ENCODE measurements around the gene VPS26A. TPM values are rescaled to one million over a fixed set of nuclear protein-coding genes. Genes with fewer than 3 reads are reported as not detected.

Gene VPS26A
- total and polyA plus RNA-seq, 2 experiments from 2014 or later = 29.0 to 41.6 TPM

DNA sequence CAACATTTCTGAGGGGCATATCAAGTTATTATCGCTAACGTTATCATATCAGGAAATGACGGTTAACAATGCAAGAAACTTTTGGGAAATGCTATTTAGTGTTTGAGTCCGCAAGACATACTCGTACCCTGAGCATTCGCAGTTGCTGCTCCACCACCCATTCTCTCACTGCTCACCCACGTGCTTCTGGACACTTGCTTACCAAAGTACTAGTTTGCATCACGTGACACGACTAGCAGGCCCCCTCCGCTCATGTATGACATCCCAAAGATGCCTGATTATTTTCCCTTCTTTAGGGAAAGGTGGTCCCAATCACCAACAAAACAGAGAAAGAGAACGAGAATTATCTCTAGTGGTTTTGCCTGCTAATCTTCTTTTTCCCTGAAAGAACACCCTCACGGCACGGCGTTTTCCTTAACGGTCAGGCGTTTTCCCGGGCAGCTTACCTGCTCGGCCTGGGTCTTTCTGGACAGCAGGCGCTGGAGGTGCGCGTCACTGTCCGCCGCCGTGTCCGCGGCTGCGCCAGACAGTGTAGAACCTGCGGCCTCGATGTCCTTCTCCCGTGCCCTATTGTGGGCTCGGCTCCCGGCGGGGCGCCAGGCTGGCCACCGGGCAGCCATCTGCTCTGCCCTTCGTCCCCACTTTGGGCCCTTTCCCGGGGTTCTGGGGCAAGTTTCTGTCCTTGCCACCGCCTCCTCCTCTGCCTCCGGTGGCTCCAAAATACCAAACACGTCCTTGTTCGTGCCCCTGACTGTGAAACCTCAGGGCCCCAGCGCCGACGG is 56.0 kb downstream of the VPS26A start, which contains the start of gene SUPV3L1 (continued):
- TF ChIP-seq ZNF331 (CRISPR knock-in tag; IDR thresholded peaks at IDR 0.05; ENCODE audit: low read depth) = no peak
- TF ChIP-seq ZNF114 (CRISPR knock-in tag; IDR thresholded peaks at IDR 0.05) = no peak
- no peak for TF ChIP-seq STAT1 (IDR thresholded peaks at IDR 0.05; ENCODE audit: unreplicated experiment)
- TF ChIP-seq, protein P1, sequence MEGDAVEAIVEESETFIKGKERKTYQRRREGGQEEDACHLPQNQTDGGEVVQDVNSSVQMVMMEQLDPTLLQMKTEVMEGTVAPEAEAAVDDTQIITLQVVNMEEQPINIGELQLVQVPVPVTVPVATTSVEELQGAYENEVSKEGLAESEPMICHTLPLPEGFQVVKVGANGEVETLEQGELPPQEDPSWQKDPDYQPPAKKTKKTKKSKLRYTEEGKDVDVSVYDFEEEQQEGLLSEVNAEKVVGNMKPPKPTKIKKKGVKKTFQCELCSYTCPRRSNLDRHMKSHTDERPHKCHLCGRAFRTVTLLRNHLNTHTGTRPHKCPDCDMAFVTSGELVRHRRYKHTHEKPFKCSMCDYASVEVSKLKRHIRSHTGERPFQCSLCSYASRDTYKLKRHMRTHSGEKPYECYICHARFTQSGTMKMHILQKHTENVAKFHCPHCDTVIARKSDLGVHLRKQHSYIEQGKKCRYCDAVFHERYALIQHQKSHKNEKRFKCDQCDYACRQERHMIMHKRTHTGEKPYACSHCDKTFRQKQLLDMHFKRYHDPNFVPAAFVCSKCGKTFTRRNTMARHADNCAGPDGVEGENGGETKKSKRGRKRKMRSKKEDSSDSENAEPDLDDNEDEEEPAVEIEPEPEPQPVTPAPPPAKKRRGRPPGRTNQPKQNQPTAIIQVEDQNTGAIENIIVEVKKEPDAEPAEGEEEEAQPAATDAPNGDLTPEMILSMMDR (conservative IDR thresholded peaks at IDR 0.05; ENCODE audit: low read depth in 2 of 2) = no peak
- TF ChIP-seq EZH2phosphoT487 (IDR thresholded peaks at IDR 0.05; ENCODE audit: unreplicated experiment) = no peak

DNA sequence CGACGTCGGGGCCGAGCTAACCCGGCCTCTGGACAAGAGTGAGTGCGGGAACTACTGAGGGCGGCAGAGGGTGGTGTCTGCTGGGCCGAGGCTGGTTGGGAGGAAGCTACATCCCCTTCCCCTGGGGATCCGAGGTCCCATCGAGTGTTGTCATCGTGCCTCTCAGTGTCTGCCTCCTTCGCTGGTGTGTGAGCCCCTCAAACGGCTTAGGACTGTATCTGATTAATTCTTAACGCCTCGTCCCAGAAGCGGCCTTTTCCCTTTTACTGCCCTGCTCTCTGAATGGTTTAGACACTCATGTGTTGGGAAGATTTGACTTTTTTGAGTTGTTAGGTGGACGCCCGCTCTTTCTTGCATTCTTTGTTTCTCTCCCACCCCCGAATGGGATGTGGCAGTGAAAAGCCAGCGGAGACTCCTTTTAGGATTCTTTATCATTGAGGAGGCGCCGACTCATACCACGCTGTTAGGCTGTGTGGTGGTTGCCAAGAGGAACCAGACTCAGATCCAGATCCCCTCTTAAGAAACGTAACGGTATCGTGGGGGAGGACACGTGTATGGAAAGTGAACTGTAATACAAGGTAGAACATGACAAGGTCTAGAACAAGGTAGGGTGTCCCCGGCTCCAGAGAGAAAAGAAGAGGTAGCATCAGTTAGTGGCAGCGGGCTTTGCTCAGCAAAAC is 56.7 kb downstream of the VPS26A start:
- Histone ChIP-seq H3K4me3 (peak overlapping the region; percentile 84), H2AFZ (peak overlapping the region; percentile 1; the same call in 1 of the 2 replicates), H3K79me2 (replicated peaks; ENCODE audit: insufficient read depth) (peaks cover 55% of the 10 kb centered on the region), H4K20me1 (replicated peaks; ENCODE audit: insufficient read depth) (peaks cover 5% of the 10 kb centered on the region), H3K27ac (ENCODE audit: low read depth) (peak overlapping the region; percentile 12; the same call in 1 of the 2 replicates), H3K9me2 (ENCODE audit: insufficient read depth) (no peaks in the 10 kb centered on the region), H3K27me3 (ENCODE audit: insufficient read depth) (no peaks in the 10 kb centered on the region), H3F3A (replicated peaks; ENCODE audit: low read depth) (no peaks in the 10 kb centered on the region), H3K36me3 (ENCODE audit: insufficient read depth) (no peaks in the 10 kb centered on the region), H3K4me1 (ENCODE audit: insufficient read depth) (peaks cover 5% of the 10 kb centered on the region), H3K4me2 (peak overlapping the region; percentile 97)
- Mint-ChIP-seq H3K4me1 (peaks cover 8% of the 10 kb centered on the region), H3K36me3 (ENCODE audit: low read depth) (peaks cover 4% of the 10 kb centered on the region; the same call in 2 of the 3 replicates), H3K27me3 (ENCODE audit: insufficient read depth, low read depth, poor library complexity) (peaks cover 12% of the 10 kb centered on the region), H3K9me3 (peaks cover 1% of the 10 kb centered on the region; the same call in 1 of the 3 replicates), H3K4me3 (peak overlapping the region; percentile 97), H3K27ac (peak overlapping the region; percentile 100)
- DNase-seq (ENCODE audit: low spot score) (peak; percentile 55), ATAC-seq (no peak; the same call in 1 of the 3 replicates)
- no peak; the same call in 1 of the 2 replicates for TF ChIP-seq POLR2AphosphoS5 (IDR thresholded peaks at IDR 0.05; ENCODE audit: low read depth)
- TF ChIP-seq JUNB (IDR thresholded peaks at IDR 0.05; ENCODE audit: unreplicated experiment) = no peak
- TF ChIP-seq, protein P2, sequence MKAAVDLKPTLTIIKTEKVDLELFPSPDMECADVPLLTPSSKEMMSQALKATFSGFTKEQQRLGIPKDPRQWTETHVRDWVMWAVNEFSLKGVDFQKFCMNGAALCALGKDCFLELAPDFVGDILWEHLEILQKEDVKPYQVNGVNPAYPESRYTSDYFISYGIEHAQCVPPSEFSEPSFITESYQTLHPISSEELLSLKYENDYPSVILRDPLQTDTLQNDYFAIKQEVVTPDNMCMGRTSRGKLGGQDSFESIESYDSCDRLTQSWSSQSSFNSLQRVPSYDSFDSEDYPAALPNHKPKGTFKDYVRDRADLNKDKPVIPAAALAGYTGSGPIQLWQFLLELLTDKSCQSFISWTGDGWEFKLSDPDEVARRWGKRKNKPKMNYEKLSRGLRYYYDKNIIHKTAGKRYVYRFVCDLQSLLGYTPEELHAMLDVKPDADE (IDR thresholded peaks at IDR 0.05) = no peak
- TF ChIP-seq, protein P1 (conservative IDR thresholded peaks at IDR 0.05; ENCODE audit: low read depth in 2 of 2) = no peak
- TF ChIP-seq, protein P3, sequence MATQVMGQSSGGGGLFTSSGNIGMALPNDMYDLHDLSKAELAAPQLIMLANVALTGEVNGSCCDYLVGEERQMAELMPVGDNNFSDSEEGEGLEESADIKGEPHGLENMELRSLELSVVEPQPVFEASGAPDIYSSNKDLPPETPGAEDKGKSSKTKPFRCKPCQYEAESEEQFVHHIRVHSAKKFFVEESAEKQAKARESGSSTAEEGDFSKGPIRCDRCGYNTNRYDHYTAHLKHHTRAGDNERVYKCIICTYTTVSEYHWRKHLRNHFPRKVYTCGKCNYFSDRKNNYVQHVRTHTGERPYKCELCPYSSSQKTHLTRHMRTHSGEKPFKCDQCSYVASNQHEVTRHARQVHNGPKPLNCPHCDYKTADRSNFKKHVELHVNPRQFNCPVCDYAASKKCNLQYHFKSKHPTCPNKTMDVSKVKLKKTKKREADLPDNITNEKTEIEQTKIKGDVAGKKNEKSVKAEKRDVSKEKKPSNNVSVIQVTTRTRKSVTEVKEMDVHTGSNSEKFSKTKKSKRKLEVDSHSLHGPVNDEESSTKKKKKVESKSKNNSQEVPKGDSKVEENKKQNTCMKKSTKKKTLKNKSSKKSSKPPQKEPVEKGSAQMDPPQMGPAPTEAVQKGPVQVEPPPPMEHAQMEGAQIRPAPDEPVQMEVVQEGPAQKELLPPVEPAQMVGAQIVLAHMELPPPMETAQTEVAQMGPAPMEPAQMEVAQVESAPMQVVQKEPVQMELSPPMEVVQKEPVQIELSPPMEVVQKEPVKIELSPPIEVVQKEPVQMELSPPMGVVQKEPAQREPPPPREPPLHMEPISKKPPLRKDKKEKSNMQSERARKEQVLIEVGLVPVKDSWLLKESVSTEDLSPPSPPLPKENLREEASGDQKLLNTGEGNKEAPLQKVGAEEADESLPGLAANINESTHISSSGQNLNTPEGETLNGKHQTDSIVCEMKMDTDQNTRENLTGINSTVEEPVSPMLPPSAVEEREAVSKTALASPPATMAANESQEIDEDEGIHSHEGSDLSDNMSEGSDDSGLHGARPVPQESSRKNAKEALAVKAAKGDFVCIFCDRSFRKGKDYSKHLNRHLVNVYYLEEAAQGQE (IDR thresholded peaks at IDR 0.05; ENCODE audit: unreplicated experiment) = no peak
- TF ChIP-seq EZH2 (IDR thresholded peaks at IDR 0.05; ENCODE audit: low read depth, unreplicated experiment) = no peak

Data from GM23338 (cell line).